D721Med (cell line): ENCODE data around the gene ABCB1.

Experiments
- DNase-seq: peaks from one replicate; pipeline ENCODE4 v3.0.0; 2011; ENCODE audit warnings: low spot score; ENCODE audit not compliant: insufficient read length
- FAIRE-seq: peaks from 2 replicates; lab custom pipeline; 2011; peaks lifted over from hg19 to GRCh38; lab: Jason Lieb, UNC
- CTCF ChIP-seq: IDR thresholded peaks from 2 replicates; pipeline ENCODE4 v1.5.1; 2012; ENCODE audit warnings: mild to moderate bottlenecking, control low read depth; ENCODE audit not compliant: insufficient read depth; ENCODE audit errors: missing control alignments

Gene ABCB1

GRCh38 chr7:87545760-87546159, 54.9 kb downstream of the ABCB1 start:
- peak; percentile 6 for FAIRE-seq
- no peak for TF ChIP-seq CTCF

GRCh38 chr7:87543623-87544022, 57.1 kb downstream of the ABCB1 start:
- FAIRE-seq, result no peak
- TF ChIP-seq CTCF, result no peak
- no peak for DNase-seq

More at GRCh38 chr7:87545760-87546159, 54.9 kb downstream of the ABCB1 start:
- DNase-seq, result no peak

- no peak for TF ChIP-seq CTCF
- no peak for DNase-seq
- FAIRE-seq, result no peak
Measured at GRCh38 chr7:87541648-87542047, 59.0 kb downstream of the ABCB1 start.

- no peak for TF ChIP-seq CTCF
- no peak for FAIRE-seq
- DNase-seq, result no peak
Measured at GRCh38 chr7:87538052-87538451, 62.6 kb downstream of the ABCB1 start.

- FAIRE-seq, result no peak
- no peak for DNase-seq
- no peak for TF ChIP-seq CTCF
Measured at GRCh38 chr7:87534072-87534471, 66.6 kb downstream of the ABCB1 start.

- TF ChIP-seq CTCF, result no peak
- DNase-seq (no peak), FAIRE-seq (no peak)
Measured at GRCh38 chr7:87530126-87530525, 70.6 kb downstream of the ABCB1 start.

GRCh38 chr7:87528730-87529129, 72.0 kb downstream of the ABCB1 start:
- TF ChIP-seq CTCF, result no peak
- FAIRE-seq (no peak), DNase-seq (no peak)
